ENCODE data around the gene OTP. TPM values are rescaled to one million over a fixed set of nuclear protein-coding genes. Genes with fewer than 3 reads are reported as not detected.

The OTP gene
- total and polyA plus RNA-seq, 7 donors: 0.01 TPM; not detected in 6

- DNase-seq (no peak), ATAC-seq (no peak)
- no peak for TF ChIP-seq CTCF (IDR thresholded peaks at IDR 0.05)
- no peak overlapping the region for H3K4me3 ChIP-seq
- WGBS, 3 donors: 37 to 50% (median 38%) methylated on average over 7 of the region's 7 CpGs
- no peaks in the 10 kb centered on the region for H3K36me3 ChIP-seq (ENCODE audit: insufficient read depth in 1 of 2, low read depth in 1 of 2)
- intact Hi-C loops (cut with DNase I): no loop called here
- no peak overlapping the region for H3K27ac ChIP-seq
- H3K4me1 ChIP-seq: no peaks in the 10 kb centered on the region
- H3K9me3 ChIP-seq: no peaks in the 10 kb centered on the region
- H3K27me3 ChIP-seq (ENCODE audit: insufficient read depth in 3 of 3, low read length in 2 of 3): no peaks in the 10 kb centered on the region
Observed at GRCh38 chr5:77663090-77663863, 24.8 kb upstream of the OTP start.

- TF ChIP-seq CTCF (IDR thresholded peaks at IDR 0.05): no peak
- ATAC-seq: no peak
- intact Hi-C loops (cut with DNase I): no loop called here
- Histone ChIP-seq H3K4me3 (no peak overlapping the region), H3K4me1 (no peaks in the 10 kb centered on the region), H3K27me3 (ENCODE audit: insufficient read depth in 3 of 3, low read length in 2 of 3) (no peaks in the 10 kb centered on the region), H3K27ac (no peak overlapping the region), H3K36me3 (ENCODE audit: insufficient read depth in 1 of 2, low read depth in 1 of 2) (no peaks in the 10 kb centered on the region), H3K9me3 (no peaks in the 10 kb centered on the region)
- no peak for DNase-seq
Observed at GRCh38 chr5:77662635-77663034, 24.1 kb upstream of the OTP start.

- H3K9me3 ChIP-seq: no peaks in the 10 kb centered on the region
- H3K4me3 ChIP-seq: no peak overlapping the region
- H3K27me3 ChIP-seq (ENCODE audit: insufficient read depth in 3 of 3, low read length in 2 of 3): no peaks in the 10 kb centered on the region
Observed at GRCh38 chr5:77658662-77659061, 20.1 kb upstream of the OTP start.

DNA sequence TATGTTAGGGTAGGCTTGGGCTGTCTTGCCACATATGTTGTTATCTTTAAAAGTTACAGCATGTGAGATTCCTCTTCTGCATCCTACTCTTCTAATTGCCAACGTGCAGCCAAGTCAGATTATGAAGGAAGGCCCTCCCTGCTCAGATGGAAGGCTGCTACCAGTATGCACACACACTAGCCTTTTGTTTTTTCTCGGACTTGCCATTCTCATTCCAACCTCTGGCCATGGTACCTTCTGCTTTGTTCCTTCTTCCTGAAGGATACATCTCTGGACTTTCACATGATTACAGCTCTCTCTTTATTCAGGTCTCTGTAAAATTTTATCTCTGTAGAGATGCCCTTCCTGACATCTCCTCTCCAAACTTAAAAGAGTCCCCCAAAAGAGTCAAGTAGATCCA is 12.8 kb upstream of the OTP start:
- no peak overlapping the region for H3K27ac ChIP-seq
- intact Hi-C loops (cut with DNase I): no loop called here
- no peaks in the 10 kb centered on the region for H3K4me1 ChIP-seq
- DNase-seq: no peak
- H3K4me3 ChIP-seq: no peak overlapping the region
- no peak for ATAC-seq
- H3K36me3 ChIP-seq (ENCODE audit: insufficient read depth in 1 of 2, low read depth in 1 of 2): no peaks in the 10 kb centered on the region
- H3K27me3 ChIP-seq (ENCODE audit: insufficient read depth in 3 of 3, low read length in 2 of 3): peaks cover 0 to 17% (median 3%) of the 10 kb centered on the region in 3 donors
- no peaks in the 10 kb centered on the region for H3K9me3 ChIP-seq
- no peak for TF ChIP-seq CTCF (IDR thresholded peaks at IDR 0.05)
- WGBS, 3 donors: 39 to 44% (median 40%) methylated on average over 2 of the region's 2 CpGs

More at GRCh38 chr5:77658662-77659061, 20.1 kb upstream of the OTP start:
- no peak for DNase-seq
- ATAC-seq: no peak
- no peak for TF ChIP-seq CTCF (IDR thresholded peaks at IDR 0.05)
- Histone ChIP-seq H3K27ac (no peak overlapping the region), H3K4me1 (no peaks in the 10 kb centered on the region), H3K36me3 (ENCODE audit: insufficient read depth in 1 of 2, low read depth in 1 of 2) (no peaks in the 10 kb centered on the region)
- intact Hi-C loops (cut with DNase I): no loop called here

DNA sequence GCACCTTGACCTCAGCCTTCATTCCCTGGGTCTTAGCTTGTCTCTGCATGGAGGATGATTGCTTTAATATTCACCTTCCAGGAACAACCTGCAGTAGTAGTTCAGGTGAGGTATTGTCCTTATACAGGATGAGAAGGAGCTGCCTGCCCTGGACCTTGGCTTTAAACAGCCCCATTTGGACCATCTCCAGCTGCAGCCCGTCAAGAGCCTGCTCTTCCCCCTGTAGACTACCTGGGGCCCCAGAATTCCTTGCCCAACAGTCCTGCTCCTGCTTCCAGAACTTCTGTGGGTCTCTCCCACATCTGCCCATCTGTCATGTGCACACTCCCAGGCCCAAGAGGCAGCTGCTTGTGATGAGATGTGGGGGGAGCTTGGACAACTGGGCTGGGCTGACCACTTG is 12.2 kb upstream of the OTP start:
- intact Hi-C loops (cut with DNase I): no loop called here

More for the DNA sequence above, 12.2 kb upstream of the OTP start:
- no peak for ATAC-seq
- DNase-seq: no peak
- H3K9me3 ChIP-seq: no peaks in the 10 kb centered on the region
- peaks cover 0 to 23% (median 3%) of the 10 kb centered on the region in 3 donors for H3K27me3 ChIP-seq (ENCODE audit: insufficient read depth in 3 of 3, low read length in 2 of 3)
- H3K36me3 ChIP-seq (ENCODE audit: insufficient read depth in 1 of 2, low read depth in 1 of 2): no peaks in the 10 kb centered on the region
- no peak overlapping the region for H3K4me3 ChIP-seq
- H3K4me1 ChIP-seq: no peaks in the 10 kb centered on the region
- TF ChIP-seq CTCF (IDR thresholded peaks at IDR 0.05): no peak
- no peak overlapping the region for H3K27ac ChIP-seq
- WGBS, 3 donors: 47 to 58% (median 52%) methylated on average over 1 of the region's 1 CpG

Measured in psoas muscle (tissue), 8 donors.